ENCODE results near the gene SLC22A6.

The SLC22A6 gene

DNA sequence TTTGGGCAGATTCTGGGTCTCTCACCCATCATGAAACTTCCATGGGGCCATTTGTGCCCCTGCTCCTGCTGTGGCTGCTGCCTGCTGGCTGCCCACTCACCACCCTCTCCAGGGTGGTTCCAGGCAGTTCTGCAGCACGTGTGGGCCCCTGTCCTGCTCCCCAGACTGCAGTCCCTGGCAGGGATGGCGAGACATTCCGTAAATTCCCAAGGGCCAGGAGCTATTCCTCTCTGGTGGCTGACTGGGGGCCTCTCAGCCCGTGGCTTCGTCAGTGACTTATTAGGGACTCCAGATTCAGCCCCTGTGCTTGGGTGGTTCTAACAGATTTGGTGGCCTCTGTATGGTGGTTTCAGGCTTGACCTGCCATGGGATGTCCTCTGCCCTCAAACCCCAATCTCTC lies 34.7 kb upstream of the SLC22A6 start:
- no peak overlapping the region for H3K4me3 ChIP-seq (ENCODE audit: low read depth, low read length)
- TF ChIP-seq, protein P1, sequence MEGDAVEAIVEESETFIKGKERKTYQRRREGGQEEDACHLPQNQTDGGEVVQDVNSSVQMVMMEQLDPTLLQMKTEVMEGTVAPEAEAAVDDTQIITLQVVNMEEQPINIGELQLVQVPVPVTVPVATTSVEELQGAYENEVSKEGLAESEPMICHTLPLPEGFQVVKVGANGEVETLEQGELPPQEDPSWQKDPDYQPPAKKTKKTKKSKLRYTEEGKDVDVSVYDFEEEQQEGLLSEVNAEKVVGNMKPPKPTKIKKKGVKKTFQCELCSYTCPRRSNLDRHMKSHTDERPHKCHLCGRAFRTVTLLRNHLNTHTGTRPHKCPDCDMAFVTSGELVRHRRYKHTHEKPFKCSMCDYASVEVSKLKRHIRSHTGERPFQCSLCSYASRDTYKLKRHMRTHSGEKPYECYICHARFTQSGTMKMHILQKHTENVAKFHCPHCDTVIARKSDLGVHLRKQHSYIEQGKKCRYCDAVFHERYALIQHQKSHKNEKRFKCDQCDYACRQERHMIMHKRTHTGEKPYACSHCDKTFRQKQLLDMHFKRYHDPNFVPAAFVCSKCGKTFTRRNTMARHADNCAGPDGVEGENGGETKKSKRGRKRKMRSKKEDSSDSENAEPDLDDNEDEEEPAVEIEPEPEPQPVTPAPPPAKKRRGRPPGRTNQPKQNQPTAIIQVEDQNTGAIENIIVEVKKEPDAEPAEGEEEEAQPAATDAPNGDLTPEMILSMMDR (IDR thresholded peaks at IDR 0.05; ENCODE audit: borderline replicate concordance, insufficient read depth, low read depth, low read length) = no peak

DNA sequence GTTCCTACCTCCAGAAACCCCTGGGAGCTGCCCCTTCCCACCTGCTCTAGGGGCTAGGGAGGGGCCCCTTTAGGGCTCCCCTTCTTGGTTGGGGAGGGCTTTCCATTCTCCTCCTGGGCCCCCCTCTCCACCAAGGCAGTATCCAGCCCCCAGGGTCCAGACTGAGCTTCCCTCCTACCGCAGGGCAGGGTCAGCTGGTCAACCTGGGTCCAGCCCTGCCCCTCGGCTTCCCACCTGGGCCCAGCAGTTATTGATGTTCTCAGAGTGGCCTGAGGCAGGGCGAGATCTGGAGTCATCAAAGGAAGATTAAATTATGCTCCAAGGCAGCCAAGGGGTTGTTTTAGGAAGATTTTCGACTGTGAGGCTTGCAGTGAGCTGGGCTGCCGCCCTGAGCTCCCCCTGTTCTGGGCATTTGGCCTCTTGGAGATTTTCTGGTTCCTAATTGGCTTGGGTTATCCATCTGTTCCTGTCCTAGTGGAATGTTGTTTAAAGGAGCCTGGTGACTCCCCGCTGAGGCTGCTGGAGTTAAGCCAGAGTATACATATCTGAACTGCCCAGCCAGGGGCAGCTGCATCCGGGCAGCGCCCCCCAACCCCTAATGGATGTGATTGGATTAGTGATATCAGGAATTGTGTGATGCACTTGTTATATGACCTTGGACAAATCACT lies 32.7 kb upstream of the SLC22A6 start:
- no peak overlapping the region for H3K4me3 ChIP-seq (ENCODE audit: low read depth, low read length)
- TF ChIP-seq, protein P1 (IDR thresholded peaks at IDR 0.05; ENCODE audit: borderline replicate concordance, insufficient read depth, low read depth, low read length) = no peak

DNA sequence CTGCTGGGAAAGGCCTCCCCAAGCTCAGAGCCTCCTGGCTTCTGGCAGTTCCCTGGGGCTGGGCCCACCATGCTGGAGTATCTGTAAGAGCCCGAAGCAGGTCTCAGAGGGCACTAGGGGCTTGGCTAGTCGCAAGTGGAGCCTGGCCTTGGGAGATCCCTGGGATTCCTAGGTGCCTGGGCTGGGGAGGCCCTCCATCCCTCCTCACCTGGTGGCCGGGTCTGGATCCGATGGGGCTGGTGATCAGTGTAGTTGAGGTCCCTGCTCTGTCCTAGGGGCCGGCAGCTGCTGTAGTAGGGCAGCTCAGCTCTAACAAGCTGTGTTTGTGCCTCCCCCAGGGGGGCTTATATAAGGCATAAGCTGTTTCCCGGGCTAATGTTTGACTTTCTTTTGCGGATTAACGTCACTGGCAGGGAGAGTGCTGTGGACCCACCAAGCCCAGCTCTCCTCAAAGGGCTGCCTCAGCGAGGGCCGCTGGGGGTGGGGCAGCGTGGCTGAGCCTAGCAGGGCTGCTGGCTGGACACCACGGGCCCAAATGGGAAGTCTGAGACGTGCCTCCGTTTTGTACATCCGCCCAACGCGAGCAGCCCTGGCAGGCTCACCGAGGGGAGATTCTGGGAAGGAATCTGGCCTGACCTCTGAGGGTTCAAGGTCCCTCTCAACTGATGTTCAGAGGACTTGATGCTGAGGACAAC lies 30.9 kb upstream of the SLC22A6 start, which contains the start of gene SLC22A8:
Gene SLC22A8 (minus strand): TSS at position 321 of the 695 bp plus-strand sequence. CDS start 883 bp downstream, outside the sequence.
- TF ChIP-seq, protein P1 (IDR thresholded peaks at IDR 0.05; ENCODE audit: borderline replicate concordance, insufficient read depth, low read depth, low read length) = no peak
- no peak within 1 kb of the TSS for H3K4me3 ChIP-seq (ENCODE audit: low read depth, low read length)

DNA sequence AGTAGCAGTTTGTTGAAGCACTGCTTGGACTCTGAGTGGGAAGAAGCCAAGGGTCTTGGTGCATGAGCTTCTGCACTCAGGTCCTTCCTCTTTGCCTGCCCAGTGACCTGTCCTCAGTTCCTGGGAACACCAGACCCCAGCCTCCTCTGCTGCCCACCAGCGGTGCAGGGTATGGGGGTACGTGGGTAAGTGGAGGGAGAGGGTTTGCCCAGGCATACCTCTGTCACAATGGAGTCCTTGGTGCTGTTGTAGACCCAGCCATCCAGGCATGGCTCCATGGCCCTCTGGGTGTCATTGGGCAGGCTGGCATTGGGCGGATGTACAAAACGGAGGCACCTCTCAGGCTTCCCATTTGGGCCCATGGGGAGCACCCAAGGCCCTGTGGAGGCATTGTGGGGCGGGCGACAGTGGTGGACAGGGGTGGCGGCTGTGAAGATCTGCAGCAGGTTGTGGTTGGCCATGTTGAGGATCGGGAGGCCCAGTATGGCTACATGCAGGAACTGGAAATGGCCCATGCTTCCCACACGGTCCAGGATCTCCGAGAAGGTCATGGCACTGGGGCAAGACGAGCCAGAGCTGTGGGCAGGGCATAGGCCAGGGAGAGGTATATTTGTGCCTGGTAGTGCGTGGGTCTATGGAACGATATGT lies 29.8 kb upstream of the SLC22A6 start:
- TF ChIP-seq, protein P1 (IDR thresholded peaks at IDR 0.05; ENCODE audit: borderline replicate concordance, insufficient read depth, low read depth, low read length) = no peak
- no peak overlapping the region for H3K4me3 ChIP-seq (ENCODE audit: low read depth, low read length)

DNA sequence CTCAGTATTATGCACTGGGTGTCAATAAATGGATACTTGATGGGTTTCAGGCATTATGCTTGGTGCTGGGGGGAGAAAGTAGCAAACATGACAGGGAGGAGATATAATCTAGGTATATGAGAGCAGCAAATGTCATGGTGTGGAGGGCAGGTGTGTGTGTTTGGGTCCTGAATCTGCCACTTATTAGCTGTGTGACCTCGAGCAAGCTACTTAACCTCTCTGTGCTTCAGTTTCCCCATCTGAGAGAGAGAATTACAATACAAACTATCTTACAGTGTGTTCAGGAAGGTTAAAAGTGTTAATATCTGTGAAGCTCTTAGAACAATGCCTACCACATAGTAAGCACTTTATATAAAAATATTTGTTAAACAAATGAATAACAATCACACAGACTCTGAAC lies 28.1 kb upstream of the SLC22A6 start:
- TF ChIP-seq, protein P1 (IDR thresholded peaks at IDR 0.05; ENCODE audit: borderline replicate concordance, insufficient read depth, low read depth, low read length) = no peak
- H3K4me3 ChIP-seq (ENCODE audit: low read depth, low read length) = no peak overlapping the region

DNA sequence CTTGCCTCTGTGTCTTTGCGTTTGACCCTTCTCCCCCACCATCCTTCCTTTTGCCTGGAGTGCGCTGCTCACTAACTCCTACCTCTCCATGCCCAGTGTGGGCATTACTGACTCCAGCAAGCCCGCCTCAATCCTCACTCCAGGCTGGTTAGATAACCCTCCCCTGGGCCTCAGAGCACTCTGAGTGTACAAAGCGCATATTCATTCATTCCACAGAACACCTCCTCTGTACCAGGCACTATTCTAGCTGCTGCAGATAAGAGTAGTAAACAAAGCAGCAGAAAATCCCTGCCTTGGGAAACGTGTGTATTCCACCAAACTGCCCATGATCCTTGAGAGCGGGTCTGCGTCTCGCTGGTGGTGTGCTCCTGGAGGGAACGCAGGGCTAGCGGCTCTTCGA lies 27.7 kb upstream of the SLC22A6 start:
- TF ChIP-seq, protein P1 (IDR thresholded peaks at IDR 0.05; ENCODE audit: borderline replicate concordance, insufficient read depth, low read depth, low read length) = no peak
- no peak overlapping the region for H3K4me3 ChIP-seq (ENCODE audit: low read depth, low read length)
